HepG2 (cell line): Measurements from ENCODE around the gene ITIH3. TPM values are rescaled to one million over a fixed set of nuclear protein-coding genes. Genes with fewer than 3 reads are reported as not detected.
A peak's percentile ranks its signal among the peaks of the same experiment; 100 is the strongest.

ENCODE experiments used
- CREB1 ChIP-seq, 2 experiments: fragments of 450-650 bp in 1 of 2; IDR thresholded peaks; 2 replicates each; pipeline ENCODE4 v1.6.1; 2016 to 2017; ENCODE audit warnings: control low read depth in 1 of 2, mild to moderate bottlenecking in 1 of 2, missing compliant biosample characterization in 1 of 2, missing genetic modification characterization in 1 of 2
- CTCF ChIP-seq: sonication (generic); formaldehyde crosslinking; IDR thresholded peaks from 2 replicates; pipeline ENCODE4 v1.5.0; 2020; ENCODE audit warnings: mild to moderate bottlenecking, missing genetic modification reagents, moderate library complexity
- FOXC1 ChIP-seq: sonication (generic); formaldehyde crosslinking; IDR thresholded peaks from 2 replicates; pipeline ENCODE4 v1.8.0; 2022; ENCODE audit warnings: mild to moderate bottlenecking, missing genetic modification reagents, borderline replicate concordance
- HOMEZ ChIP-seq: IDR thresholded peaks from 2 replicates; pipeline ENCODE4 v1.6.1; 2016; ENCODE audit warnings: low read depth
- IRF9 ChIP-seq: sonication (generic); formaldehyde crosslinking; IDR thresholded peaks from 2 replicates; pipeline ENCODE4 v1.8.0; 2022; ENCODE audit warnings: missing genetic modification reagents, mild to moderate bottlenecking, borderline replicate concordance
- JDP2 ChIP-seq: sonication (generic); formaldehyde crosslinking; IDR thresholded peaks from 2 replicates; pipeline ENCODE4 v1.8.1; 2022; ENCODE audit warnings: missing genetic modification reagents, borderline replicate concordance
- MTA1 ChIP-seq: sonication (generic); formaldehyde crosslinking; IDR thresholded peaks from 2 replicates; pipeline ENCODE4 v1.4.0; 2020; ENCODE audit warnings: missing genetic modification reagents, mild to moderate bottlenecking, borderline replicate concordance
- MXD1 ChIP-seq: sonication (generic); formaldehyde crosslinking; IDR thresholded peaks from 2 replicates; pipeline ENCODE4 v1.4.0; 2020; ENCODE audit warnings: mild to moderate bottlenecking, missing genetic modification reagents
- NONO ChIP-seq, 2 experiments: fragments of 450-650 bp in 1 of 2; sonication (generic) in 1 of 2; formaldehyde crosslinking in 1 of 2; IDR thresholded peaks in 1 of 2; conservative IDR thresholded peaks in 1 of 2; 2 replicates each; pipeline versions ENCODE4 v1.6.1 to v1.8.0; 2017 to 2022; ENCODE audit warnings: mild to moderate bottlenecking in 1 of 2, missing genetic modification reagents in 1 of 2, moderate library complexity in 1 of 2
- PREB ChIP-seq: sonication (generic); formaldehyde crosslinking; IDR thresholded peaks from 2 replicates; pipeline ENCODE4 v1.4.0; 2020; ENCODE audit warnings: missing genetic modification reagents
- RARG ChIP-seq: sonication (generic); formaldehyde crosslinking; IDR thresholded peaks from 2 replicates; pipeline ENCODE4 v1.4.0; 2020; ENCODE audit warnings: low read depth, mild to moderate bottlenecking, missing genetic modification reagents
- SATB2 ChIP-seq: sonication (generic); formaldehyde crosslinking; IDR thresholded peaks from 2 replicates; pipeline ENCODE4 v1.5.0; 2020; ENCODE audit warnings: missing genetic modification reagents
- SMAD9 ChIP-seq: sonication (generic); formaldehyde crosslinking; IDR thresholded peaks from 2 replicates; pipeline ENCODE4 v1.5.1; 2020; ENCODE audit warnings: mild to moderate bottlenecking, missing genetic modification reagents
- SP5 ChIP-seq: IDR thresholded peaks from 2 replicates; pipeline ENCODE4 v1.6.1; 2016; ENCODE audit warnings: low read depth, borderline replicate concordance
- ZNF124 ChIP-seq: sonication (generic); formaldehyde crosslinking; IDR thresholded peaks from 2 replicates; pipeline ENCODE4 v1.4.0; 2020; ENCODE audit warnings: missing genetic modification reagents
- ZNF331 ChIP-seq: sonication (generic); formaldehyde crosslinking; IDR thresholded peaks from 2 replicates; pipeline ENCODE4 v1.4.0; 2020; ENCODE audit warnings: missing genetic modification reagents
- ZNF414 ChIP-seq: sonication (generic); formaldehyde crosslinking; IDR thresholded peaks from 2 replicates; pipeline ENCODE4 v1.5.0; 2020; ENCODE audit warnings: missing genetic modification reagents
- ZNF83 ChIP-seq: sonication (generic); formaldehyde crosslinking; IDR thresholded peaks from 2 replicates; pipeline ENCODE4 v1.4.0; 2020; ENCODE audit warnings: missing genetic modification reagents, mild to moderate bottlenecking, borderline replicate concordance
- ZUFSP ChIP-seq: sonication (generic); formaldehyde crosslinking; IDR thresholded peaks from 2 replicates; pipeline ENCODE4 v1.9.0; 2021; ENCODE audit warnings: missing genetic modification reagents, mild to moderate bottlenecking, borderline replicate concordance
- polyA plus RNA-seq, 8 experiments: library from polyadenylated mRNA; depleted of rRNA in 3 of 8; stranded (reverse) in 7 of 8; unstranded in 1 of 8; fragments of >200 nt; fragmentation: Illumina TruSeq in 4 of 8; extraction: Trizol in 4 of 8; gene quantifications; 2 replicates each; pipeline versions ENCODE4 v1.2.1 to v1.2.3, GENCODE V29; 2011 to 2016; ENCODE audit warnings: low read depth in 4 of 8, missing spikeins in 1 of 8, mixed read lengths in 1 of 8; ENCODE audit not compliant: insufficient read depth in 1 of 8
- total RNA-seq, 5 experiments: library from RNA; depleted of rRNA; stranded (reverse); fragments of >200 nt; fragmentation: Illumina TruSeq; extraction: Trizol; gene quantifications; 2 replicates each; pipeline ENCODE4 v1.2.3, GENCODE V29; 2016; ENCODE audit warnings: low read depth in 1 of 5

The ITIH3 gene
- total and polyA plus RNA-seq, 2 of the 13 experiments (the other 11 are each of a cell fraction or from before 2014, with no cell fraction given): 105 to 632 TPM

GRCh38 chr3:52786330-52787215, 8.0 kb upstream of the ITIH3 start (continued):
- TF ChIP-seq SP5 (peak; percentile 84), RARG (no peak), ZNF83 (CRISPR knock-in tag) (no peak), CTCF (CRISPR knock-in tag) (no peak), ZUFSP (CRISPR knock-in tag) (no peak), JDP2 (no peak), SMAD9 (CRISPR knock-in tag) (no peak), MTA1 (no peak; the same call in 1 of the 2 replicates), ZNF331 (peak; percentile 51; the same call in 1 of the 2 replicates), CREB1 (IDR thresholded peaks at IDR 0.05) (no peak), CREB1 (CRISPR knock-in tag; IDR thresholded peaks at IDR 0.05) (no peak), FOXC1 (0 out of 2 replicates have a peak, but pooled peaks have one; percentile 60), ZNF124 (no peak), IRF9 (CRISPR knock-in tag) (no peak), MXD1 (CRISPR knock-in tag) (0 out of 2 replicates have a peak, but pooled peaks have one; percentile 36), SATB2 (CRISPR knock-in tag) (no peak), ZNF414 (CRISPR knock-in tag) (no peak), NONO (IDR thresholded peaks at IDR 0.05) (no peak), NONO (CRISPR knock-in tag; conservative IDR thresholded peaks at IDR 0.05) (no peak; the same call in 1 of the 2 replicates), PREB (CRISPR knock-in tag) (no peak), HOMEZ (CRISPR knock-in tag) (peak; percentile 40; the same call in 1 of the 2 replicates)
